ENCODE results near the gene SLC39A2.

DNA sequence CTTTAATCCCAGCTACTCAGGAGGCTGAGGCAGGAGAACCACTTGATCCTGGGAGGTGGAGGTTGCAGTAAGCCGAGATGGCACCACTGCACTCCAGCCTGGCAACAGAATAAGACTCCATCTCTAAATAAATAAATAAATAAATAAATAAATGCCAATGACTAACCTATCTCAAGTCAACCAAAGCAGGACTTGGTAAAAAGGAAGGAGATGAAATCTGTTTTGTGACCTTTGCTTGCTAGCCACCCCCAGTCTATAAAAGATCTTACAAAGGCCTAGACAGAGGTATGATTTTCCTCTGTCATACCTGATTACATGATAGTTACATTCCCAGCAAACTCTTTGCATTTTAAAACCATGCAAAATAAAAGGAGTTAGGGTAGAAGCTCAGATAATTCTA is 22.8 kb upstream of the SLC39A2 start:
- TF ChIP-seq, protein P1, sequence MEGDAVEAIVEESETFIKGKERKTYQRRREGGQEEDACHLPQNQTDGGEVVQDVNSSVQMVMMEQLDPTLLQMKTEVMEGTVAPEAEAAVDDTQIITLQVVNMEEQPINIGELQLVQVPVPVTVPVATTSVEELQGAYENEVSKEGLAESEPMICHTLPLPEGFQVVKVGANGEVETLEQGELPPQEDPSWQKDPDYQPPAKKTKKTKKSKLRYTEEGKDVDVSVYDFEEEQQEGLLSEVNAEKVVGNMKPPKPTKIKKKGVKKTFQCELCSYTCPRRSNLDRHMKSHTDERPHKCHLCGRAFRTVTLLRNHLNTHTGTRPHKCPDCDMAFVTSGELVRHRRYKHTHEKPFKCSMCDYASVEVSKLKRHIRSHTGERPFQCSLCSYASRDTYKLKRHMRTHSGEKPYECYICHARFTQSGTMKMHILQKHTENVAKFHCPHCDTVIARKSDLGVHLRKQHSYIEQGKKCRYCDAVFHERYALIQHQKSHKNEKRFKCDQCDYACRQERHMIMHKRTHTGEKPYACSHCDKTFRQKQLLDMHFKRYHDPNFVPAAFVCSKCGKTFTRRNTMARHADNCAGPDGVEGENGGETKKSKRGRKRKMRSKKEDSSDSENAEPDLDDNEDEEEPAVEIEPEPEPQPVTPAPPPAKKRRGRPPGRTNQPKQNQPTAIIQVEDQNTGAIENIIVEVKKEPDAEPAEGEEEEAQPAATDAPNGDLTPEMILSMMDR (optimal IDR thresholded peaks at IDR 0.05 in 1 of 3, IDR thresholded peaks at IDR 0.05 in 1 of 3, conservative IDR thresholded peaks at IDR 0.05 in 1 of 3; ENCODE audit: extremely low read depth in 1 of 3, insufficient read depth in 2 of 3, low read length in 3 of 3): no peak
- TF ChIP-seq EZH2 (IDR thresholded peaks at IDR 0.05; ENCODE audit: low read length): no peak

All from keratinocyte (primary cell).